Natural killer cell (primary cell): ENCODE measurements around the gene MDN1. TPM values are rescaled to one million over a fixed set of nuclear protein-coding genes. Genes with fewer than 3 reads are reported as not detected.
A peak's percentile ranks its signal among the peaks of the same experiment; 100 is the strongest.

Experiments used
- ATAC-seq, 3 donors: fragments of 150-1000 bp in 2 of 3; fragments of 200-7000 bp in 1 of 3; cut with Tn5 transposase; 1 replicate in 1 of 3; 2 replicates in 2 of 3; pipeline ENCODE4 v1.10.0; 2021; ENCODE audit warnings: mild to moderate bottlenecking in 2 of 3, moderate library complexity in 2 of 3
- DNase-seq, 2 donors: peaks; one replicate each; pipeline versions ENCODE4 v3.0.0 to v3.0.0-alpha.2; 2013 to 2021; ENCODE audit warnings: mixed read lengths in 1 of 2
- H3K27ac ChIP-seq: one replicate; pipeline ENCODE4 v1.5.1; 2013; ENCODE audit warnings: mild to moderate bottlenecking, low read length
- H3K27me3 ChIP-seq: one replicate; pipeline ENCODE4 v1.6.1; 2013; ENCODE audit warnings: low read length; ENCODE audit not compliant: control insufficient read depth, insufficient read depth
- H3K36me3 ChIP-seq: one replicate; pipeline ENCODE4 v1.6.1; 2013; ENCODE audit warnings: low read length; ENCODE audit not compliant: control insufficient read depth, insufficient read depth
- H3K4me1 ChIP-seq: one replicate; pipeline ENCODE4 v1.6.1; 2013; ENCODE audit warnings: low read length; ENCODE audit not compliant: control insufficient read depth, insufficient read depth
- H3K4me3 ChIP-seq: one replicate; pipeline ENCODE4 v1.5.1; 2013; ENCODE audit warnings: low read length
- H3K9me3 ChIP-seq: one replicate; pipeline ENCODE4 v1.6.1; 2013; ENCODE audit warnings: low read length; ENCODE audit not compliant: control insufficient read depth, insufficient read depth
- H3K27ac Mint-ChIP-seq, 2 donors: one replicate each; pipeline ENCODE4 v1.8.0; 2022; ENCODE audit warnings: mild to moderate bottlenecking in 2 of 2, mixed read lengths in 2 of 2, moderate library complexity in 1 of 2
- H3K27me3 Mint-ChIP-seq, 2 donors: one replicate each; pipeline ENCODE4 v1.8.0; 2022; ENCODE audit warnings: low read depth in 2 of 2, mixed read lengths in 2 of 2
- H3K36me3 Mint-ChIP-seq: one replicate; pipeline ENCODE4 v1.8.0; 2022; ENCODE audit warnings: mixed read lengths
- H3K4me1 Mint-ChIP-seq, 2 donors: one replicate each; pipeline ENCODE4 v1.8.0; 2022; ENCODE audit warnings: mixed read lengths in 2 of 2
- H3K4me3 Mint-ChIP-seq: one replicate; pipeline ENCODE4 v1.8.0; 2022; ENCODE audit warnings: mild to moderate bottlenecking, moderate library complexity, mixed read lengths
- H3K9me3 Mint-ChIP-seq, 2 donors: one replicate each; pipeline ENCODE4 v1.8.0; 2022; ENCODE audit warnings: mixed read lengths in 2 of 2
- CTCF ChIP-seq: fragments of 200-600 bp; IDR thresholded peaks from one replicate; pipeline ENCODE4 v1.8.0; 2022; ENCODE audit warnings: antibody characterized with exemption
- WGBS: methylation state at CpG from one replicate; pipeline ENCODE4 v1.1.7; 2013; ENCODE audit warnings: missing lambda C conversion rate; ENCODE audit not compliant: insufficient coverage; 5-methylcytosine and 5-hydroxymethylcytosine counted together
- intact Hi-C: fragments of 100-400 bp; cut with micrococcal nuclease; formaldehyde crosslinking; loops from one replicate; pipeline ENCODE4 v1.14.2; 2022
- total RNA-seq, 4 donors: library from RNA; stranded (reverse); fragments of 120-200 nt in 1 of 4; gene quantifications; one replicate each; pipeline versions ENCODE4 v1.2.3 to v1.2.4, GENCODE V29; 2013 to 2022

The MDN1 gene
- total RNA-seq, 3 donors from 2014 or later (not counting 1 experiment from before 2014, with no cell fraction given), result 38.0 to 43.3 (median 41.4) TPM

- peaks cover 36% of the 10 kb centered on the region for H3K4me1 ChIP-seq
- peak overlapping the region; percentile 63 for H3K27ac ChIP-seq
- Mint-ChIP-seq H3K4me1 (peaks cover 42 to 45% of the 10 kb centered on the region in 2 donors), H3K27me3 (no peaks in the 10 kb centered on the region), H3K4me3 (peak overlapping the region; percentile 75), H3K36me3 (peaks cover 6% of the 10 kb centered on the region), H3K9me3 (no peaks in the 10 kb centered on the region), H3K27ac (peak overlapping the region; percentile 57 to 68)
- no peaks in the 10 kb centered on the region for H3K9me3 ChIP-seq
- H3K27me3 ChIP-seq, result no peaks in the 10 kb centered on the region
- peaks cover 2% of the 10 kb centered on the region for H3K36me3 ChIP-seq
- 39% methylated on average over 12 of the region's 12 CpGs for WGBS
- peak in 1 of 2 donors; percentile 66 for DNase-seq
- TF ChIP-seq CTCF, result no peak
- ATAC-seq, result peak; percentile 79 to 93 (median 85)
- no peak overlapping the region for H3K4me3 ChIP-seq
- intact Hi-C loops, result no loop called here
Observed at GRCh38 chr6:89834884-89835792, 15.5 kb upstream of the MDN1 start.

GRCh38 chr6:89830170-89830809 is 10.7 kb upstream of the MDN1 start:
- Mint-ChIP-seq H3K4me1 (peaks cover 24 to 35% of the 10 kb centered on the region in 2 donors), H3K27me3 (no peaks in the 10 kb centered on the region), H3K4me3 (peak overlapping the region; percentile 98), H3K9me3 (no peaks in the 10 kb centered on the region), H3K36me3 (no peaks in the 10 kb centered on the region), H3K27ac (peak overlapping the region; percentile 89 to 95)
- no peaks in the 10 kb centered on the region for H3K9me3 ChIP-seq
- WGBS, result 22% methylated on average over 9 of the region's 15 CpGs
- peaks cover 2% of the 10 kb centered on the region for H3K36me3 ChIP-seq
- H3K27me3 ChIP-seq, result no peaks in the 10 kb centered on the region
- ATAC-seq, result no peak
- peak in 1 of 2 donors; percentile 18 for DNase-seq
- peak overlapping the region; percentile 96 for H3K4me3 ChIP-seq
- intact Hi-C loops, result no loop called here
- H3K4me1 ChIP-seq, result peaks cover 28% of the 10 kb centered on the region
- H3K27ac ChIP-seq, result peak overlapping the region; percentile 55
- no peak for TF ChIP-seq CTCF

GRCh38 chr6:89829472-89830169 is 10.0 kb upstream of the MDN1 start, which contains the start of gene CASP8AP2:
Gene CASP8AP2 (plus strand): TSS chr6:89829880.
- no peak for TF ChIP-seq CTCF
- peak; percentile 92 to 98 (median 92) for ATAC-seq
- H3K4me3 Mint-ChIP-seq, result peak within 1 kb of the TSS; percentile 98
- Histone ChIP-seq H3K27ac (peak within 1 kb of the TSS; percentile 71), H3K9me3 (no peaks in the 10 kb centered on the region), H3K4me1 (peaks cover 21% of the 10 kb centered on the region), H3K27me3 (no peaks in the 10 kb centered on the region), H3K4me3 (peak within 1 kb of the TSS; percentile 96), H3K36me3 (peaks cover 2% of the 10 kb centered on the region)
- no peaks in the 10 kb centered on the region for H3K27me3 Mint-ChIP-seq
- H3K9me3 Mint-ChIP-seq, result no peaks in the 10 kb centered on the region
- H3K36me3 Mint-ChIP-seq, result no peaks in the 10 kb centered on the region
- peak; percentile 81 to 99 for DNase-seq
- WGBS, result 0% methylated on average over 39 of the region's 41 CpGs
- peaks cover 17 to 29% of the 10 kb centered on the region in 2 donors for H3K4me1 Mint-ChIP-seq
- intact Hi-C loops, result loop anchor here (1.0 to 10.0 kb wide), 3 partner anchors 10 to 455 kb away; partner anchors contain the start of genes LYRM2 and MDN1
- H3K27ac Mint-ChIP-seq, result peak within 1 kb of the TSS; percentile 89 to 95
